K562 (cell line): ENCODE measurements around the gene C1orf122. TPM values are rescaled to one million over a fixed set of nuclear protein-coding genes. Genes with fewer than 3 reads are reported as not detected.

Source experiments
- ETV6 ChIP-seq, 3 experiments: fragments of 150-350 bp in 1 of 3; sonication (generic) in 1 of 3; formaldehyde crosslinking in 1 of 3; IDR thresholded peaks; 2 replicates each; pipeline versions ENCODE4 v1.6.1 to v1.8.0; 2014 to 2022; ENCODE audit warnings: borderline replicate concordance in 2 of 3, low read depth in 2 of 3, antibody characterized with exemption in 1 of 3, low read length in 1 of 3, mild to moderate bottlenecking in 1 of 3, missing genetic modification reagents in 1 of 3
- HNRNPL ChIP-seq: fragments of 200-400 bp; formaldehyde crosslinking; IDR thresholded peaks from 2 replicates; pipeline ENCODE4 v1.6.1; 2017; ENCODE audit warnings: low read depth, mild to moderate bottlenecking, low read length
- MXI1 ChIP-seq: IDR thresholded peaks from 2 replicates; pipeline ENCODE4 v1.6.1; 2011; ENCODE audit warnings: low read depth, mild to moderate bottlenecking, improper control_type of control experiment, low read length
- RHOXF2B ChIP-seq: fragments of 250-450 bp; sonication (Bioruptor Pico); conservative IDR thresholded peaks from 2 replicates; pipeline ENCODE4 v1.5.1; 2021
- TBP ChIP-seq: optimal IDR thresholded peaks from 2 replicates; pipeline ENCODE3; 2011; ENCODE audit warnings: low read depth, low read length, improper control_type of control experiment
- ZNF584 ChIP-seq: fragments of 200-800 bp; sonication (Bioruptor generic); IDR thresholded peaks from 2 replicates; pipeline ENCODE4 v1.6.1; 2016; ENCODE audit warnings: low read depth, mild to moderate bottlenecking, missing genetic modification characterization, missing compliant biosample characterization
- ZNF77 ChIP-seq: fragments of 250-450 bp; sonication (Bioruptor Pico); IDR thresholded peaks from 2 replicates; pipeline ENCODE4 v1.5.0; 2020
- polyA plus RNA-seq, 8 experiments: library from polyadenylated mRNA; depleted of rRNA in 4 of 8; stranded (reverse) in 5 of 8; unstranded in 3 of 8; fragments of >200 nt; fragmentation: Nextera tagmentation in 2 of 8; fragmentation: Illumina TruSeq in 1 of 8; extraction: Ambion mirVana in 2 of 8; extraction: Trizol in 1 of 8; gene quantifications; 2 replicates each; pipeline versions ENCODE4 v1.2.1 to v1.2.3, GENCODE V29; 2011 to 2014; ENCODE audit warnings: inconsistent platforms in 1 of 8, missing spikeins in 1 of 8
- total RNA-seq, 7 experiments: library from RNA; depleted of rRNA in 6 of 7; stranded (reverse); fragments of >200 nt in 6 of 7; fragmentation: Illumina TruSeq in 2 of 7; extraction: Trizol in 2 of 7; gene quantifications; 2 replicates each; pipeline versions ENCODE4 v1.2.1 to v1.2.3, GENCODE V29; 2011 to 2021; ENCODE audit warnings: low replicate concordance in 1 of 7
- TF ChIP-seq, protein P1 (sequence below): fragments of 150-350 bp; IDR thresholded peaks from 2 replicates; pipeline ENCODE4 v1.6.1; 2014; ENCODE audit warnings: low read depth, mild to moderate bottlenecking, low read length, borderline replicate concordance
- TF ChIP-seq, protein P2 (sequence below): sonication (generic); IDR thresholded peaks from 2 replicates; pipeline ENCODE4 v1.6.1; 2016

C1orf122 gene
- total and polyA plus RNA-seq, 9 of the 15 experiments (the other 6 are each of a cell fraction or from before 2014, with no cell fraction given), result 3.6 to 70.9 (median 17.3) TPM

DNA sequence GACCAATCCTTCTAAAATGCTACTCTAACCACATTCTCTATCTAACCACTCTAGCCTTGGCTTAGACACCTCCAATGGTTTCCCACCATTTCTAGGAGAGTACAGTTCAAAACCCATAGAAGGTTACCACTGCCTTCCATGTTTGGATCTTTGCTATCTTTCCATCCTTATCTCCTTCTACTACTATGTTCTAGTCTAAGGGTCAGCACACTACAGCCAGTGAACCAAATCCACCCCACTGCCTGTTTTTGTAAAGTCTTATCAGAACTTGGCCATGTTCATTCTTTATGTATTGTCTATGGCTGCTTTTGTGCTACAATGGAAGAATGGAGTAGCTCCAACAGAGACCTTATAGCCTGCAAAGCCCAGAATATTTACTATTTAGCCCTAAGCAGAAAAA, 45.6 kb downstream of the C1orf122 start (continued):
- TF ChIP-seq, protein P1, sequence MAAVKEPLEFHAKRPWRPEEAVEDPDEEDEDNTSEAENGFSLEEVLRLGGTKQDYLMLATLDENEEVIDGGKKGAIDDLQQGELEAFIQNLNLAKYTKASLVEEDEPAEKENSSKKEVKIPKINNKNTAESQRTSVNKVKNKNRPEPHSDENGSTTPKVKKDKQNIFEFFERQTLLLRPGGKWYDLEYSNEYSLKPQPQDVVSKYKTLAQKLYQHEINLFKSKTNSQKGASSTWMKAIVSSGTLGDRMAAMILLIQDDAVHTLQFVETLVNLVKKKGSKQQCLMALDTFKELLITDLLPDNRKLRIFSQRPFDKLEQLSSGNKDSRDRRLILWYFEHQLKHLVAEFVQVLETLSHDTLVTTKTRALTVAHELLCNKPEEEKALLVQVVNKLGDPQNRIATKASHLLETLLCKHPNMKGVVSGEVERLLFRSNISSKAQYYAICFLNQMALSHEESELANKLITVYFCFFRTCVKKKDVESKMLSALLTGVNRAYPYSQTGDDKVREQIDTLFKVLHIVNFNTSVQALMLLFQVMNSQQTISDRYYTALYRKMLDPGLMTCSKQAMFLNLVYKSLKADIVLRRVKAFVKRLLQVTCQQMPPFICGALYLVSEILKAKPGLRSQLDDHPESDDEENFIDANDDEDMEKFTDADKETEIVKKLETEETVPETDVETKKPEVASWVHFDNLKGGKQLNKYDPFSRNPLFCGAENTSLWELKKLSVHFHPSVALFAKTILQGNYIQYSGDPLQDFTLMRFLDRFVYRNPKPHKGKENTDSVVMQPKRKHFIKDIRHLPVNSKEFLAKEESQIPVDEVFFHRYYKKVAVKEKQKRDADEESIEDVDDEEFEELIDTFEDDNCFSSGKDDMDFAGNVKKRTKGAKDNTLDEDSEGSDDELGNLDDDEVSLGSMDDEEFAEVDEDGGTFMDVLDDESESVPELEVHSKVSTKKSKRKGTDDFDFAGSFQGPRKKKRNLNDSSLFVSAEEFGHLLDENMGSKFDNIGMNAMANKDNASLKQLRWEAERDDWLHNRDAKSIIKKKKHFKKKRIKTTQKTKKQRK, result no peak
- no peak for TF ChIP-seq TBP
- TF ChIP-seq RHOXF2B, result no peak
- TF ChIP-seq, protein P2, sequence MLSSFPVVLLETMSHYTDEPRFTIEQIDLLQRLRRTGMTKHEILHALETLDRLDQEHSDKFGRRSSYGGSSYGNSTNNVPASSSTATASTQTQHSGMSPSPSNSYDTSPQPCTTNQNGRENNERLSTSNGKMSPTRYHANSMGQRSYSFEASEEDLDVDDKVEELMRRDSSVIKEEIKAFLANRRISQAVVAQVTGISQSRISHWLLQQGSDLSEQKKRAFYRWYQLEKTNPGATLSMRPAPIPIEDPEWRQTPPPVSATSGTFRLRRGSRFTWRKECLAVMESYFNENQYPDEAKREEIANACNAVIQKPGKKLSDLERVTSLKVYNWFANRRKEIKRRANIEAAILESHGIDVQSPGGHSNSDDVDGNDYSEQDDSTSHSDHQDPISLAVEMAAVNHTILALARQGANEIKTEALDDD, result peak; percentile 60; the same call in 1 of the 2 replicates
- TF ChIP-seq ZNF77 (CRISPR knock-in tag), result no peak
- no peak for TF ChIP-seq ETV6 (IDR thresholded peaks at IDR 0.05; ENCODE audit: borderline replicate concordance in 1 of 2, low read depth in 2 of 2, low read length in 1 of 2)
- no peak for TF ChIP-seq ETV6 (CRISPR knock-in tag; IDR thresholded peaks at IDR 0.05; ENCODE audit: borderline replicate concordance)
- no peak for TF ChIP-seq HNRNPL
- no peak for TF ChIP-seq MXI1
- TF ChIP-seq ZNF584, result no peak
